ENCODE measurements around the gene FRMD6.

Gene FRMD6

GRCh38 chr14:51719955-51720354 is 68.2 kb downstream of the FRMD6 start:
- H3K9me2 ChIP-seq (replicated peaks; ENCODE audit: insufficient read depth, low read length), result no peaks in the 10 kb centered on the region
- no peaks in the 10 kb centered on the region for H3K36me3 ChIP-seq (ENCODE audit: low read length)
- no peak overlapping the region for H3K4me2 ChIP-seq (ENCODE audit: low read depth, low read length, poor library complexity, severe bottlenecking)
- no peaks in the 10 kb centered on the region for H3K27me3 ChIP-seq (ENCODE audit: low read length)
- no peaks in the 10 kb centered on the region for H3F3A ChIP-seq (ENCODE audit: insufficient read depth)
- H3K9me3 ChIP-seq (ENCODE audit: insufficient read depth, low read length), result no peaks in the 10 kb centered on the region
- no peak overlapping the region for H3K4me3 ChIP-seq (ENCODE audit: insufficient read depth, low read length, poor library complexity, severe bottlenecking)
- TF ChIP-seq CTCF (IDR thresholded peaks at IDR 0.05; ENCODE audit: insufficient read depth, low read length, poor library complexity, severe bottlenecking) (no peak), EZH2phosphoT487 (conservative IDR thresholded peaks at IDR 0.05; ENCODE audit: low read length) (no peak)
- no peak overlapping the region for H2AFZ ChIP-seq (ENCODE audit: low read depth, low read length, severe bottlenecking)
- no peak overlapping the region for H3K9ac ChIP-seq (ENCODE audit: low read length)
- H3K79me2 ChIP-seq (ENCODE audit: insufficient read depth, low read length), result no peaks in the 10 kb centered on the region
- H3K27ac ChIP-seq (ENCODE audit: low read depth, low read length), result no peak overlapping the region
- no peaks in the 10 kb centered on the region for H4K20me1 ChIP-seq (ENCODE audit: low read depth, low read length)

GRCh38 chr14:51723990-51724389 is 72.3 kb downstream of the FRMD6 start:
- no peak overlapping the region for H3K4me3 ChIP-seq (ENCODE audit: insufficient read depth, low read length, poor library complexity, severe bottlenecking)
- H3K27ac ChIP-seq (ENCODE audit: low read depth, low read length), result no peak overlapping the region

GRCh38 chr14:51724650-51725049 is 72.9 kb downstream of the FRMD6 start:
- no peak overlapping the region for H3K4me2 ChIP-seq (ENCODE audit: low read depth, low read length, poor library complexity, severe bottlenecking)
- H2AFZ ChIP-seq (ENCODE audit: low read depth, low read length, severe bottlenecking), result no peak overlapping the region
- no peaks in the 10 kb centered on the region for H3K36me3 ChIP-seq (ENCODE audit: low read length)

More at GRCh38 chr14:51723990-51724389, 72.3 kb downstream of the FRMD6 start:
- no peak for TF ChIP-seq CTCF (IDR thresholded peaks at IDR 0.05; ENCODE audit: insufficient read depth, low read length, poor library complexity, severe bottlenecking)
- no peak for TF ChIP-seq EZH2phosphoT487 (conservative IDR thresholded peaks at IDR 0.05; ENCODE audit: low read length)
- Histone ChIP-seq H3K36me3 (ENCODE audit: low read length) (no peaks in the 10 kb centered on the region), H4K20me1 (ENCODE audit: low read depth, low read length) (no peaks in the 10 kb centered on the region), H3K27me3 (ENCODE audit: low read length) (no peaks in the 10 kb centered on the region), H3K9me2 (replicated peaks; ENCODE audit: insufficient read depth, low read length) (no peaks in the 10 kb centered on the region), H3K4me2 (ENCODE audit: low read depth, low read length, poor library complexity, severe bottlenecking) (no peak overlapping the region), H3K9me3 (ENCODE audit: insufficient read depth, low read length) (no peaks in the 10 kb centered on the region), H3K79me2 (ENCODE audit: insufficient read depth, low read length) (no peaks in the 10 kb centered on the region), H3K9ac (ENCODE audit: low read length) (no peak overlapping the region), H3F3A (ENCODE audit: insufficient read depth) (no peaks in the 10 kb centered on the region), H2AFZ (ENCODE audit: low read depth, low read length, severe bottlenecking) (no peak overlapping the region)

More at GRCh38 chr14:51724650-51725049, 72.9 kb downstream of the FRMD6 start:
- H3K9me3 ChIP-seq (ENCODE audit: insufficient read depth, low read length), result no peaks in the 10 kb centered on the region
- no peak overlapping the region for H3K4me3 ChIP-seq (ENCODE audit: insufficient read depth, low read length, poor library complexity, severe bottlenecking)
- H3K27ac ChIP-seq (ENCODE audit: low read depth, low read length), result no peak overlapping the region
- H3K27me3 ChIP-seq (ENCODE audit: low read length), result no peaks in the 10 kb centered on the region
- no peaks in the 10 kb centered on the region for H3F3A ChIP-seq (ENCODE audit: insufficient read depth)
- H4K20me1 ChIP-seq (ENCODE audit: low read depth, low read length), result no peaks in the 10 kb centered on the region
- H3K79me2 ChIP-seq (ENCODE audit: insufficient read depth, low read length), result no peaks in the 10 kb centered on the region
- H3K9ac ChIP-seq (ENCODE audit: low read length), result no peak overlapping the region
- TF ChIP-seq EZH2phosphoT487 (conservative IDR thresholded peaks at IDR 0.05; ENCODE audit: low read length), result no peak
- no peak for TF ChIP-seq CTCF (IDR thresholded peaks at IDR 0.05; ENCODE audit: insufficient read depth, low read length, poor library complexity, severe bottlenecking)
- no peaks in the 10 kb centered on the region for H3K9me2 ChIP-seq (replicated peaks; ENCODE audit: insufficient read depth, low read length)
